ENCODE measurements around the gene PGPEP1.

The PGPEP1 gene

DNA sequence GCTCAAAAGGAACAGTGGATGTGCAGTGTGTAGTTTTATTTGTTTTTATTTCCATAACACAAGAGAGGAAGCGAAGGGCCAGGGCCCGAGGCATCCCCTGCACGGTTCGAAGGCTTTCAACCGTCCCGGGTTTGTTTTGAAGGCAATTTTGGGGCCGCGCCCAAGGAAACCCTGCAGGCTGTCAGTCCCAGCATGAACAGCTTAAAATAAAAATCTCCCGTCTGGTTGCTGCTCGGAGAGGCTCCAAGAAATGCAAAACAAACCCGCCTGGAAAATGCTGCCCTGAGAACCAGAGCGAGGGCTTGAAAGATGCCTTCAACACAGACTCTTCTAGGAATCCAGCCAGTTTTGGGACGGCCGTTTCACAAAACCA, 33.5 kb upstream of the PGPEP1 start:
- TF ChIP-seq CTCF (conservative IDR thresholded peaks at IDR 0.05; ENCODE audit: low read depth, low read length): no peak
- H3K4me3 ChIP-seq (IDR thresholded peaks at IDR 0.05; ENCODE audit: insufficient read depth, low read depth, low read length): no peak overlapping the region
- no peaks in the 10 kb centered on the region for H3K79me2 ChIP-seq (ENCODE audit: insufficient read depth, low read depth)
- H3K9ac ChIP-seq: no peak overlapping the region
- no peaks in the 10 kb centered on the region for H4K20me1 ChIP-seq (ENCODE audit: insufficient read depth)
- no peaks in the 10 kb centered on the region for H3K27me3 ChIP-seq (ENCODE audit: insufficient read depth, low read depth)
- H2AFZ ChIP-seq (ENCODE audit: low read depth): no peak overlapping the region
- H3K27ac ChIP-seq: no peak overlapping the region; the same call in 1 of the 2 replicates
- H3K4me2 ChIP-seq: no peak overlapping the region
- H3K36me3 ChIP-seq (ENCODE audit: insufficient read depth): no peaks in the 10 kb centered on the region; the same call in 1 of the 2 replicates
- peaks cover 38% of the 10 kb centered on the region for H3K4me1 ChIP-seq (ENCODE audit: low read depth, poor library complexity, severe bottlenecking)

DNA sequence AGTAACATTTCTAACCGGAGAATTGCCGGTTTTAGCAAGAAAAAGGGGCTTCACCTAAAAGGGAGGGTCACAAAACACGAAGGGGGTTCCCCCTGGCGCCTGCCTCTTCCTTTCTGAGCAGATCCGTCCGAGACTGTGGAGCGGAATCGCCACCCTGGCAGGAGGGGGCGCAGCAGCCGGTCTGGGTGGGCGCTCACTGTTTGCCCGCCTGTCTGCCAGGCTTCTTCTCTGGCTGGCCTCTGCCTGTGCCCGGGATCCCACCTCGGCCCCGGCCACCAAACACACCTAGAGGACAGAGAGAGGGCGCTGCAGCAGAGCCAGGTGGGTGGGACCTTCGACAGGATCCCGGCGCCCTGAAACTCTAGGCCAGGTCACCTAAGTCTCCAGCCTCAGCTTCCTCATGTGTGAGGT, 33.1 kb upstream of the PGPEP1 start:
- Histone ChIP-seq H3K4me2 (no peak overlapping the region), H3K27ac (no peak overlapping the region; the same call in 1 of the 2 replicates), H3K79me2 (ENCODE audit: insufficient read depth, low read depth) (no peaks in the 10 kb centered on the region), H3K27me3 (ENCODE audit: insufficient read depth, low read depth) (no peaks in the 10 kb centered on the region), H4K20me1 (ENCODE audit: insufficient read depth) (no peaks in the 10 kb centered on the region), H3K9ac (no peak overlapping the region), H3K4me3 (IDR thresholded peaks at IDR 0.05; ENCODE audit: insufficient read depth, low read depth, low read length) (no peak overlapping the region), H3K4me1 (ENCODE audit: low read depth, poor library complexity, severe bottlenecking) (peaks cover 38% of the 10 kb centered on the region), H3K36me3 (ENCODE audit: insufficient read depth) (no peaks in the 10 kb centered on the region; the same call in 1 of the 2 replicates), H2AFZ (ENCODE audit: low read depth) (no peak overlapping the region)
- TF ChIP-seq CTCF (conservative IDR thresholded peaks at IDR 0.05; ENCODE audit: low read depth, low read length): no peak

DNA sequence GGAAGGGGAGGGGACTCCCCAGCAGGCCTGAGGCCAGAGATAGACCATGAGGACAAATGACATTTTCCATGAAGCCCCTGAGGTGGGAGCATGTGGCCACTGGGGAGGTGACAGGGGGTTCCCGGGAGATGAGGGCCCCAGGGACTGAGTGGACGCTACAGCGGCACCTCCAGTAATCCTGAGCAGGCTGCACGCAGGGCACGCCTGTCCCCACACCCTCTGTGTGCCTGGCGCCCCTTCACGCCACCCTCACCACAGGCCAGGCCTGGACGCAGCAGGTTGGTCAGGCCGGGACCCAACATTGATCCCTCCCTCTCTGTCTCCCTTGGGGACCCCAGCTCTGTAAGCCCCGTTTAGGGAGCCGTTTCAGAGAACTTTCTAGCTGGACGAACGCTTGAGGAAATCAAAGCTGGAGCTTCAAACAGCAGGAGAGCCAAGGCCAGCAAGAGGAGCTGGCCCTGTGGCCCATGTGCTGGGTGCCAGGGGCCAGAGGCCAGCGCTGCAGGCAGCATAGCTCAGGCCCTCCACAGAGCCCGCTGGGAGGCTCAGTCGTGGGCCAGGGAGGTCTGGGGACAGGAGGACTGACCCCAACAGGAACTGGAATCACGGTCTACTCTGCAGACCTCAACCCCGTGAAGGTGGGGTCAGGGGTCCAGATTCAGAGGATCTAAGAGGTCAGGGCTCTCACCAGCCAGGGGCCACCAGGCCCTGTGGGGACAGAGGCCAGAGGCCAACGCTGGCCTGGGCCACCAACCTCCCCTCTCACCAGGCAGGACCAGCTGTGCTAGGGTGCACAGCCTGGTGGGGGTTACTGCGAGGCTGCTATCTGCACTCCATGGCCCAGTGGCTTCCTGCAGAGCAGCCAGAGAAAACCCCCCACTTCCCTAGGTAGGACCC, 32.1 kb upstream of the PGPEP1 start:
- no peak overlapping the region for H3K4me3 ChIP-seq (IDR thresholded peaks at IDR 0.05; ENCODE audit: insufficient read depth, low read depth, low read length)
- no peak overlapping the region for H3K27ac ChIP-seq
- no peak overlapping the region for H3K9ac ChIP-seq
- H3K36me3 ChIP-seq (ENCODE audit: insufficient read depth): no peaks in the 10 kb centered on the region; the same call in 1 of the 2 replicates
- H3K27me3 ChIP-seq (ENCODE audit: insufficient read depth, low read depth): no peaks in the 10 kb centered on the region
- H3K79me2 ChIP-seq (ENCODE audit: insufficient read depth, low read depth): no peaks in the 10 kb centered on the region
- H3K4me2 ChIP-seq: no peak overlapping the region
- H3K4me1 ChIP-seq (ENCODE audit: low read depth, poor library complexity, severe bottlenecking): peaks cover 30% of the 10 kb centered on the region
- H4K20me1 ChIP-seq (ENCODE audit: insufficient read depth): no peaks in the 10 kb centered on the region
- no peak for TF ChIP-seq CTCF (conservative IDR thresholded peaks at IDR 0.05; ENCODE audit: low read depth, low read length)
- H2AFZ ChIP-seq (ENCODE audit: low read depth): no peak overlapping the region

- no peaks in the 10 kb centered on the region; the same call in 1 of the 2 replicates for H3K36me3 ChIP-seq (ENCODE audit: insufficient read depth)
- no peak overlapping the region for H3K4me2 ChIP-seq
- H3K4me3 ChIP-seq (IDR thresholded peaks at IDR 0.05; ENCODE audit: insufficient read depth, low read depth, low read length): no peak overlapping the region
- H3K79me2 ChIP-seq (ENCODE audit: insufficient read depth, low read depth): no peaks in the 10 kb centered on the region
- peaks cover 24% of the 10 kb centered on the region for H3K4me1 ChIP-seq (ENCODE audit: low read depth, poor library complexity, severe bottlenecking)
- no peaks in the 10 kb centered on the region for H3K27me3 ChIP-seq (ENCODE audit: insufficient read depth, low read depth)
- no peak overlapping the region for H3K27ac ChIP-seq
- no peak overlapping the region for H3K9ac ChIP-seq
- TF ChIP-seq CTCF (conservative IDR thresholded peaks at IDR 0.05; ENCODE audit: low read depth, low read length): no peak
- no peaks in the 10 kb centered on the region for H4K20me1 ChIP-seq (ENCODE audit: insufficient read depth)
- H2AFZ ChIP-seq (ENCODE audit: low read depth): no peak overlapping the region
These were observed 31.5 kb upstream of the PGPEP1 start for GRCh38 chr19:18308948-18309325.
